Right lobe of liver (tissue), 6 donors: ENCODE measurements around the gene FRMD3. TPM values are rescaled to one million over a fixed set of nuclear protein-coding genes. Genes with fewer than 3 reads are reported as not detected.

Source experiments
- ATAC-seq, 4 donors: fragments of 200-7000 bp; cut with Tn5 transposase; one replicate each; pipeline ENCODE4 v1.9.1; 2020; ENCODE audit warnings: mild to moderate bottlenecking in 4 of 4, moderate library complexity in 4 of 4
- DNase-seq, 3 donors: peaks; one replicate each; pipeline ENCODE4 v3.0.0-alpha.2; 2020
- H3K27ac ChIP-seq, 3 donors: fragments of 200-600 bp; one replicate each; pipeline ENCODE4 v1.8.0; 2022
- H3K27me3 ChIP-seq, 2 donors: fragments of 200-600 bp; one replicate each; pipeline ENCODE4 v1.8.0; 2022
- H3K36me3 ChIP-seq, 4 donors: fragments of 200-600 bp; sonication (generic) in 1 of 4; one replicate each; pipeline versions ENCODE4 v1.5.1 to v1.8.0; 2017 to 2022; ENCODE audit warnings: control low read depth in 1 of 4
- H3K4me1 ChIP-seq, 4 donors: fragments of 200-600 bp; sonication (generic) in 1 of 4; one replicate each; pipeline versions ENCODE4 v1.5.1 to v1.8.0; 2017 to 2022; ENCODE audit warnings: control low read depth in 1 of 4
- H3K4me3 ChIP-seq, 3 donors: fragments of 200-600 bp; one replicate each; pipeline ENCODE4 v1.8.0; 2022
- H3K9me3 ChIP-seq, 4 donors: fragments of 200-600 bp; sonication (generic) in 1 of 4; one replicate each; pipeline versions ENCODE4 v1.5.1 to v1.8.0; 2017 to 2022; ENCODE audit warnings: control low read depth in 1 of 4
- POLR2A ChIP-seq: fragments of 450-650 bp; IDR thresholded peaks from one replicate; pipeline ENCODE4 v1.6.1; 2017; ENCODE audit warnings: antibody characterized with exemption, mild to moderate bottlenecking
- WGBS: methylation state at CpG from one replicate; pipeline ENCODE4 v1.1.6; 2018; ENCODE audit warnings: low coverage, low lambda C conversion rate; ENCODE audit not compliant: insufficient coverage; ENCODE audit errors: missing lambda C conversion rate; 5-methylcytosine and 5-hydroxymethylcytosine counted together
- intact Hi-C, 2 donors: fragments of 100-400 bp; cut with DNase I; formaldehyde crosslinking; loops; one replicate each; pipeline versions ENCODE4 v1.11.2 to v1.14.1; 2022
- total RNA-seq, 6 experiments: library from RNA; depleted of rRNA in 2 of 6; stranded (reverse); fragments of >200 nt in 2 of 6; fragmentation: NEBNext Ultra II Directional in 3 of 6; extraction: Animal tissue kit (Norgen Biotek cat#: 25700) in 3 of 6; gene quantifications; one replicate each; pipeline versions ENCODE4 v1.1.0 to v1.2.4, GENCODE V29; 2016 to 2023
- TF ChIP-seq, protein P1 (sequence below), 4 donors: fragments of 200-600 bp in 3 of 4; fragments of 450-650 bp in 1 of 4; IDR thresholded peaks; one replicate each; pipeline versions ENCODE4 v1.5.1 to v1.8.0; 2016 to 2022; ENCODE audit warnings: antibody characterized with exemption in 4 of 4, mild to moderate bottlenecking in 2 of 4
- donor health status: DM: no; HTN: yes; CAD: no.
- donor health status: DM: no; HTN: no; CAD: no.
- donor health status: DM: no; HTN: no; CAD: no.
- donor health status: DM: no; HTN: yes; CAD: no.
- donor health status: DM: no; HTN: yes; CAD: no.

FRMD3 gene
- total RNA-seq, 6 experiments from 2014 or later, result 0.28 to 0.88 (median 0.34) TPM

DNA sequence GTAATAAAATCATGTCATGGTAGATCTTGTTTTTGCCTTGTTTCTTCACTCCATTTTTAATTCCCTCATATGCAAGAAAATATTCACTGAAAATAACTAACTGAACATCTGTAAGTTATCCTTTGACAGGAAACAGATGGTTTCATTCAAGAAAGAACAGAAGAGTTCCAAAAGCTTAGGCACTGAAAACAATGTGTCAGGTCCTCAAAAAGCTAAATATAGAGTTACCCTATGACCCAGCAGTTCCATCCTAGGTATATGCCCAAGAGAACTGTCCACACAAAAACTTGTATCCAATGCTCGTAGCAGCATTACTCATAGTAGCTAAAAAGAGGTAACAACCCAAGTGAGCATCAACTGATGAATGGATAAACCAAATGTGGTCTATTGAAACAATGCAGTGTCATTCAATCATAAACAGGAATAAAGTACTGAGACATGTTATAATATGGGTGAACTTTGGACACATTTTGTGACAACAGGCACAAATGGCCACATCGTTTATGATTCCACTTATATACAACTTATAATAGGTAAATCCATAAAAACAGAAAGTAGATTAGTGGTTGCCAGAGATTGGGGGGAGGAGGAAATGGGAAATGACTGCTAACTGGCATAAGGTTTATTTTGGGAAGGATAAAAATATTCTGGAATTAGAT lies 231.0 kb downstream of the FRMD3 start:
- 51% methylated on average over 2 of the region's 2 CpGs for WGBS
- no peaks in the 10 kb centered on the region for H3K36me3 ChIP-seq
- no peak overlapping the region for H3K4me3 ChIP-seq
- TF ChIP-seq, protein P1, sequence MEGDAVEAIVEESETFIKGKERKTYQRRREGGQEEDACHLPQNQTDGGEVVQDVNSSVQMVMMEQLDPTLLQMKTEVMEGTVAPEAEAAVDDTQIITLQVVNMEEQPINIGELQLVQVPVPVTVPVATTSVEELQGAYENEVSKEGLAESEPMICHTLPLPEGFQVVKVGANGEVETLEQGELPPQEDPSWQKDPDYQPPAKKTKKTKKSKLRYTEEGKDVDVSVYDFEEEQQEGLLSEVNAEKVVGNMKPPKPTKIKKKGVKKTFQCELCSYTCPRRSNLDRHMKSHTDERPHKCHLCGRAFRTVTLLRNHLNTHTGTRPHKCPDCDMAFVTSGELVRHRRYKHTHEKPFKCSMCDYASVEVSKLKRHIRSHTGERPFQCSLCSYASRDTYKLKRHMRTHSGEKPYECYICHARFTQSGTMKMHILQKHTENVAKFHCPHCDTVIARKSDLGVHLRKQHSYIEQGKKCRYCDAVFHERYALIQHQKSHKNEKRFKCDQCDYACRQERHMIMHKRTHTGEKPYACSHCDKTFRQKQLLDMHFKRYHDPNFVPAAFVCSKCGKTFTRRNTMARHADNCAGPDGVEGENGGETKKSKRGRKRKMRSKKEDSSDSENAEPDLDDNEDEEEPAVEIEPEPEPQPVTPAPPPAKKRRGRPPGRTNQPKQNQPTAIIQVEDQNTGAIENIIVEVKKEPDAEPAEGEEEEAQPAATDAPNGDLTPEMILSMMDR (IDR thresholded peaks at IDR 0.05), result no peak
- TF ChIP-seq POLR2A, result no peak
- H3K27ac ChIP-seq, result no peak overlapping the region
- no peaks in the 10 kb centered on the region for H3K9me3 ChIP-seq
- peaks cover 0 to 8% (median 0%) of the 10 kb centered on the region in 4 donors for H3K4me1 ChIP-seq
- H3K27me3 ChIP-seq, result no peaks in the 10 kb centered on the region
- intact Hi-C loops, result no loop called here
- ATAC-seq (no peak), DNase-seq (no peak)

DNA sequence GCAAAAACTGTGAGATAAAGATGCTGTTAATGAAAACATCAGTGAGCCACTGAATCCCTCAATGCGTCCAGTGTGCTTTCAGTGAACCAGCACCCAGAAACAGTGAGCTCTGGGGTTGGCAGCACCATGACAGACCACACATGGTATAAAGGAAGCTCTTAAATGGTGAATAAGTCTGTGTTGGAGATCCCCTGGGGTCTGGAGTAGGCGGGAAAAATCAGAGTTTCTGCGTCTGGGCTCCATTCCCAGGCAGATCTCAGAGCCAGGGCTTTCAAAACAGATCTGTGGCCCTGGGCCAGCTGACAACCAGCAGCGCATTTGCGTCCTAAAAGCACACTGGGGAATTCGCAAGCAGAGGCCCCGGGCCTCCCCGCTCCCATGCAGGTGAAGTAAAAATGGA lies 233.5 kb downstream of the FRMD3 start:
- DNase-seq (peak; percentile 61 to 84 (median 74)), ATAC-seq (peak; percentile 87 to 96 (median 92))
- no peak overlapping the region for H3K27ac ChIP-seq
- H3K36me3 ChIP-seq, result no peaks in the 10 kb centered on the region
- H3K4me1 ChIP-seq, result peaks cover 0 to 8% (median 0%) of the 10 kb centered on the region in 4 donors
- no peak for TF ChIP-seq POLR2A
- TF ChIP-seq, protein P1 (IDR thresholded peaks at IDR 0.05), result no peak
- no peak overlapping the region for H3K4me3 ChIP-seq
- no peaks in the 10 kb centered on the region for H3K9me3 ChIP-seq
- no peaks in the 10 kb centered on the region for H3K27me3 ChIP-seq
- intact Hi-C loops, result no loop called here
- 61% methylated on average over 2 of the region's 8 CpGs for WGBS

DNA sequence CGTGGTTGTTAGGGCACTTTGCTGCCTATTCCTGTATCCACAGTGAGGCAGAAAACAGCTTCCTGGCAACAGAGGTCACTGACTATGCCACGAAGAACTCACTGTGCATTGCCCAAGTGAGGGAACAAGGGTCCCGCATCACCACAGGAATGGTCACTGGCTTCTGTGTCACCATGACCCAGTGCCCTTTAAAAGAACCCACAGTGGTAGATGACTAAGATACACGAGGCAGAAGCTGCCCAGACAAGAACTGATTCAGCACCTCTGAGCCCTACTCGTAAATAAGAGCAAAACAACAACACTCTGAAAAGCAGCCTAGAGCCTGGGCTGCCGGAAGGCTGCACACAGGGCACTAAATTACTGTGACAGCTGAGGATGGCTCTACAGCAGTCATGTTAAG lies 238.6 kb downstream of the FRMD3 start:
- no peak for TF ChIP-seq POLR2A
- TF ChIP-seq, protein P1 (IDR thresholded peaks at IDR 0.05), result no peak
- Histone ChIP-seq H3K27me3 (no peaks in the 10 kb centered on the region), H3K9me3 (no peaks in the 10 kb centered on the region), H3K4me3 (no peak overlapping the region), H3K4me1 (peaks cover 0 to 2% (median 0%) of the 10 kb centered on the region in 4 donors), H3K27ac (no peak overlapping the region), H3K36me3 (no peaks in the 10 kb centered on the region)
- 26% methylated on average over 6 of the region's 6 CpGs for WGBS
- DNase-seq (no peak), ATAC-seq (peak in 3 of 4 donors; percentile 20 to 52 (median 49))
- intact Hi-C loops, result no loop called here

DNA sequence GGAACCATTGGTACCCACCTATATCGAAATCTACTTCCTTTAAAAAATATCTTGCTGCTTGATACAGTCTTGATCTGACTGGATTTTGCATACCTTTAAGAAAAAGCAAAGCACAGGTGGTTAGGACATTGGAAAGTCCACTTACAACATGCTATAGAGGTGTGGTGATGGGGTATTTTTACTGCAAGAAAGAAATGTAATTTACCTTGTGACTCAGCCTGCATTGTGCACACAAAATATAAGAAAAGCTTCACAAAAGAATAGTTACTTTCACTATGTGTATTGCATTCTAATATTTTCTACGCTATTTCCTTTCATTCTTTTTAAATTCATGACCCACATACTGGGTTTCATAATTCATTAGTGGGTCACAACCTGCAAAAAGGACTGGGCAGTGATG lies 239.1 kb downstream of the FRMD3 start:
- no peaks in the 10 kb centered on the region for H3K4me1 ChIP-seq
- 88% methylated on average over 2 of the region's 2 CpGs for WGBS
- ATAC-seq (no peak), DNase-seq (no peak)
- no peak for TF ChIP-seq POLR2A
- TF ChIP-seq, protein P1 (IDR thresholded peaks at IDR 0.05), result no peak
- no peak overlapping the region for H3K27ac ChIP-seq
- intact Hi-C loops, result no loop called here
- no peaks in the 10 kb centered on the region for H3K36me3 ChIP-seq
- no peak overlapping the region for H3K4me3 ChIP-seq
- no peaks in the 10 kb centered on the region for H3K9me3 ChIP-seq
- H3K27me3 ChIP-seq, result no peaks in the 10 kb centered on the region
